GM18502 (cell line): ENCODE results near the gene ELF2.
"Not testable (repeated sequence)": the region's sequence is repeated elsewhere in the genome, so short reads cannot be mapped to it uniquely, and the experiment has no call there.

ENCODE experiments used
- ATAC-seq: cut with Tn5 transposase; IDR thresholded peaks from one replicate; pipeline ENCODE4 v1.9.1; 2021; ENCODE audit warnings: mild to moderate bottlenecking; ENCODE audit not compliant: unreplicated experiment, poor library complexity

The ELF2 gene

GRCh38 chr4:139083607-139083955 is 93.4 kb downstream of the ELF2 start:
- peak; percentile 24 for ATAC-seq

- peak; percentile 88 for ATAC-seq
Observed at GRCh38 chr4:139082750-139083606, 94.0 kb downstream of the ELF2 start.

GRCh38 chr4:139078926-139079325 is 98.1 kb downstream of the ELF2 start:
- no peak for ATAC-seq

- no peak for ATAC-seq
Observed at GRCh38 chr4:139077567-139078355, 99.3 kb downstream of the ELF2 start.

GRCh38 chr4:139076016-139076744 is 100.8 kb downstream of the ELF2 start:
- no peak for ATAC-seq

- no peak for ATAC-seq
Observed at GRCh38 chr4:139060591-139060990, 116.4 kb downstream of the ELF2 start.

GRCh38 chr4:139059026-139059425 is 118.0 kb downstream of the ELF2 start:
- not testable (repeated sequence) for ATAC-seq

GRCh38 chr4:139054791-139055505 is 122.1 kb downstream of the ELF2 start:
- no peak for ATAC-seq

GRCh38 chr4:139053909-139054308 is 123.1 kb downstream of the ELF2 start:
- no peak for ATAC-seq

GRCh38 chr4:139050446-139050845 is 126.6 kb downstream of the ELF2 start:
- ATAC-seq: no peak

- no peak for ATAC-seq
Observed at GRCh38 chr4:139048026-139048425, 129.0 kb downstream of the ELF2 start.

- no peak for ATAC-seq
Observed at GRCh38 chr4:139044291-139044690, 132.7 kb downstream of the ELF2 start.

- ATAC-seq: no peak
Observed at GRCh38 chr4:139042981-139043460, 134.0 kb downstream of the ELF2 start.

- no peak for ATAC-seq
Observed at GRCh38 chr4:139038874-139039443, 138.1 kb downstream of the ELF2 start.

- ATAC-seq: no peak
Observed at GRCh38 chr4:139036885-139037284, 140.1 kb downstream of the ELF2 start.

GRCh38 chr4:139035650-139036049 is 141.4 kb downstream of the ELF2 start:
- ATAC-seq: no peak

GRCh38 chr4:139030614-139031235 is 146.3 kb downstream of the ELF2 start:
- ATAC-seq: peak; percentile 73

GRCh38 chr4:139029866-139030363 is 147.1 kb downstream of the ELF2 start:
- not testable (repeated sequence) for ATAC-seq

GRCh38 chr4:139028191-139028661 is 148.8 kb downstream of the ELF2 start:
- ATAC-seq: no peak
